D721Med (cell line): ENCODE data around the gene POLR1A.

Experiments used
- DNase-seq: peaks from one replicate; pipeline ENCODE4 v3.0.0; 2011; ENCODE audit warnings: low spot score; ENCODE audit not compliant: insufficient read length
- FAIRE-seq: peaks from 2 replicates; lab custom pipeline; 2011; peaks lifted over from hg19 to GRCh38; lab: Jason Lieb, UNC
- CTCF ChIP-seq: IDR thresholded peaks from 2 replicates; pipeline ENCODE4 v1.5.1; 2012; ENCODE audit warnings: mild to moderate bottlenecking, control low read depth; ENCODE audit not compliant: insufficient read depth; ENCODE audit errors: missing control alignments

The POLR1A gene

GRCh38 chr2:85998071-85998991 is 107.4 kb downstream of the POLR1A start:
- DNase-seq (no peak), FAIRE-seq (no peak)
- no peak for TF ChIP-seq CTCF

GRCh38 chr2:85997017-85997970 is 108.4 kb downstream of the POLR1A start:
- no peak for TF ChIP-seq CTCF
- no peak for DNase-seq
- no peak for FAIRE-seq

- FAIRE-seq, result no peak
Observed at GRCh38 chr2:85996591-85996990, 109.1 kb downstream of the POLR1A start.

GRCh38 chr2:85995648-85996529 is 109.8 kb downstream of the POLR1A start:
- DNase-seq (no peak), FAIRE-seq (no peak)
- TF ChIP-seq CTCF, result no peak

More at GRCh38 chr2:85996591-85996990, 109.1 kb downstream of the POLR1A start:
- DNase-seq, result no peak
- no peak for TF ChIP-seq CTCF

- no peak for TF ChIP-seq CTCF
- DNase-seq, result no peak
- FAIRE-seq, result no peak
Observed at GRCh38 chr2:85994897-85995647, 110.6 kb downstream of the POLR1A start.

GRCh38 chr2:85994421-85994777 is 111.3 kb downstream of the POLR1A start:
- FAIRE-seq, result no peak
- TF ChIP-seq CTCF, result no peak
- DNase-seq, result no peak
